Karpas-422 (cell line): Measurements from ENCODE around the gene GAS2L3. TPM values are rescaled to one million over a fixed set of nuclear protein-coding genes. Genes with fewer than 3 reads are reported as not detected.
"Not testable (repeated sequence)": the region's sequence is repeated elsewhere in the genome, so short reads cannot be mapped to it uniquely, and the experiment has no call there.

Experiments
- DNase-seq: peaks from one replicate; pipeline ENCODE4 v3.0.0-alpha.2; 2015
- H2AFZ ChIP-seq: fragments of 200-600 bp; sonication (generic); 2 replicates; pipeline ENCODE4 v1.6.1; 2014; ENCODE audit warnings: antibody characterized with exemption, low read length, mixed read lengths
- H3K27ac ChIP-seq: fragments of 200-600 bp; sonication (generic); 2 replicates; pipeline ENCODE4 v1.5.1; 2014; ENCODE audit warnings: mild to moderate bottlenecking, low read length, moderate library complexity
- H3K27me3 ChIP-seq: fragments of 200-600 bp; sonication (generic); 2 replicates; pipeline ENCODE4 v1.6.1; 2014; ENCODE audit warnings: low read length, mixed read lengths
- H3K36me3 ChIP-seq: fragments of 200-600 bp; sonication (generic); 2 replicates; pipeline ENCODE4 v1.6.1; 2014; ENCODE audit warnings: low read length, mixed read lengths; ENCODE audit not compliant: insufficient read depth
- H3K4me1 ChIP-seq: fragments of 200-600 bp; sonication (generic); 2 replicates; pipeline ENCODE4 v1.6.1; 2014; ENCODE audit warnings: mild to moderate bottlenecking, low read length, mixed read lengths
- H3K4me2 ChIP-seq: fragments of 200-600 bp; sonication (generic); 2 replicates; pipeline ENCODE4 v1.6.1; 2014; ENCODE audit warnings: low read length, low read depth, mild to moderate bottlenecking; ENCODE audit not compliant: poor library complexity, severe bottlenecking
- H3K4me3 ChIP-seq: fragments of 200-600 bp; sonication (generic); 2 replicates; pipeline ENCODE4 v1.5.1; 2014; ENCODE audit warnings: mild to moderate bottlenecking, antibody characterized with exemption, low read length, mixed read lengths
- H3K79me2 ChIP-seq: fragments of 200-600 bp; sonication (generic); 2 replicates; pipeline ENCODE4 v1.6.1; 2014; ENCODE audit warnings: mild to moderate bottlenecking, low read length, mixed read lengths
- H3K9ac ChIP-seq: fragments of 200-600 bp; sonication (generic); 2 replicates; pipeline ENCODE4 v1.6.0; 2014; ENCODE audit warnings: low read length
- H3K9me2 ChIP-seq: fragments of 200-600 bp; sonication (generic), shearing (Covaris generic); replicated peaks from 2 replicates; pipeline ENCODE4 v1.6.0; 2014; ENCODE audit warnings: mild to moderate bottlenecking, low read length, moderate library complexity; ENCODE audit not compliant: insufficient read depth
- H3K9me3 ChIP-seq: fragments of 300-700, 200-600 bp; sonication (generic); 2 replicates; pipeline ENCODE4 v1.6.1; 2014; ENCODE audit warnings: low read length, mixed read lengths
- H4K20me1 ChIP-seq: fragments of 200-600 bp; sonication (generic); 2 replicates; pipeline ENCODE4 v1.6.1; 2014; ENCODE audit warnings: mild to moderate bottlenecking, antibody characterized with exemption, low read length, low read depth; ENCODE audit not compliant: insufficient read depth
- total RNA-seq: library from RNA; depleted of rRNA; stranded (reverse); fragments of >200 nt; shearing (Covaris generic); gene quantifications from 2 replicates; pipeline ENCODE4 v1.2.3, GENCODE V29; 2014; ENCODE audit warnings: low replicate concordance

The GAS2L3 gene
- total RNA-seq, 1 experiment from 2014 or later = 5.7 TPM

- Histone ChIP-seq H3K36me3 (no peaks in the 10 kb centered on the region), H3K4me2 (no peak overlapping the region), H3K27ac (no peak overlapping the region), H3K27me3 (no peaks in the 10 kb centered on the region), H3K4me3 (no peak overlapping the region), H2AFZ (no peak overlapping the region), H3K9me2 (no peaks in the 10 kb centered on the region), H4K20me1 (no peaks in the 10 kb centered on the region), H3K4me1 (no peaks in the 10 kb centered on the region), H3K9ac (no peak overlapping the region), H3K9me3 (no peaks in the 10 kb centered on the region), H3K79me2 (no peaks in the 10 kb centered on the region)
- no peak for DNase-seq
These were observed 28.4 kb upstream of the GAS2L3 start for GRCh38 chr12:100545092-100545491.

- Histone ChIP-seq H3K27me3 (no peaks in the 10 kb centered on the region), H3K4me3 (no peak overlapping the region), H4K20me1 (no peaks in the 10 kb centered on the region), H3K36me3 (no peaks in the 10 kb centered on the region), H3K79me2 (no peaks in the 10 kb centered on the region), H3K9me3 (no peaks in the 10 kb centered on the region), H3K4me2 (no peak overlapping the region), H3K9me2 (no peaks in the 10 kb centered on the region), H3K27ac (no peak overlapping the region), H2AFZ (no peak overlapping the region), H3K4me1 (peaks cover 4% of the 10 kb centered on the region; the same call in 1 of the 2 replicates), H3K9ac (no peak overlapping the region)
- DNase-seq = no peak
These were observed 19.5 kb upstream of the GAS2L3 start for GRCh38 chr12:100553936-100554335.

- Histone ChIP-seq H3K9me2 (no peaks in the 10 kb centered on the region), H3K4me2 (no peak overlapping the region), H3K9ac (no peak overlapping the region), H3K9me3 (no peaks in the 10 kb centered on the region), H4K20me1 (no peaks in the 10 kb centered on the region), H3K79me2 (no peaks in the 10 kb centered on the region), H3K4me3 (no peak overlapping the region), H2AFZ (no peak overlapping the region), H3K4me1 (peaks cover 4% of the 10 kb centered on the region; the same call in 1 of the 2 replicates), H3K27ac (no peak overlapping the region), H3K27me3 (no peaks in the 10 kb centered on the region), H3K36me3 (no peaks in the 10 kb centered on the region)
- DNase-seq = peak; percentile 82
These were observed 18.8 kb upstream of the GAS2L3 start for GRCh38 chr12:100554608-100555077.

- no peaks in the 10 kb centered on the region for H3K9me2 ChIP-seq
- H3K27ac ChIP-seq = no peak overlapping the region
- no peak overlapping the region for H3K9ac ChIP-seq
- no peaks in the 10 kb centered on the region for H3K36me3 ChIP-seq
- no peak overlapping the region for H2AFZ ChIP-seq
- no peaks in the 10 kb centered on the region for H4K20me1 ChIP-seq
- H3K79me2 ChIP-seq = no peaks in the 10 kb centered on the region
- H3K4me2 ChIP-seq = no peak overlapping the region
- H3K4me3 ChIP-seq = no peak overlapping the region
- peaks cover 4% of the 10 kb centered on the region; the same call in 1 of the 2 replicates for H3K4me1 ChIP-seq
- H3K27me3 ChIP-seq = no peaks in the 10 kb centered on the region
- H3K9me3 ChIP-seq = no peaks in the 10 kb centered on the region
- no peak for DNase-seq
These were observed 17.8 kb upstream of the GAS2L3 start for GRCh38 chr12:100555722-100556121.

- no peaks in the 10 kb centered on the region for H3K36me3 ChIP-seq
- no peak overlapping the region for H3K27ac ChIP-seq
- H3K27me3 ChIP-seq = no peaks in the 10 kb centered on the region
- no peak overlapping the region for H2AFZ ChIP-seq
- no peak overlapping the region for H3K4me3 ChIP-seq
- no peaks in the 10 kb centered on the region for H3K79me2 ChIP-seq
- DNase-seq = no peak
- no peaks in the 10 kb centered on the region for H3K9me2 ChIP-seq
- H3K9ac ChIP-seq = no peak overlapping the region
- H3K9me3 ChIP-seq = no peaks in the 10 kb centered on the region
- H4K20me1 ChIP-seq = no peaks in the 10 kb centered on the region
- no peaks in the 10 kb centered on the region for H3K4me1 ChIP-seq
- H3K4me2 ChIP-seq = no peak overlapping the region
These were observed 16.1 kb upstream of the GAS2L3 start for GRCh38 chr12:100557357-100557756.

- H3K9me3 ChIP-seq, H4K20me1 ChIP-seq: not testable (repeated sequence)
These were observed 14.2 kb upstream of the GAS2L3 start for GRCh38 chr12:100559261-100559660.

GRCh38 chr12:100564090-100564489 is 9.4 kb upstream of the GAS2L3 start:
- H2AFZ ChIP-seq = no peak overlapping the region
- no peaks in the 10 kb centered on the region for H3K79me2 ChIP-seq
- no peaks in the 10 kb centered on the region for H3K36me3 ChIP-seq
- no peak overlapping the region for H3K4me2 ChIP-seq
- no peak overlapping the region for H3K4me3 ChIP-seq
- no peaks in the 10 kb centered on the region for H3K4me1 ChIP-seq
- H3K9ac ChIP-seq = no peak overlapping the region
- no peaks in the 10 kb centered on the region for H3K9me2 ChIP-seq
- H3K27ac ChIP-seq = no peak overlapping the region
- no peaks in the 10 kb centered on the region for H4K20me1 ChIP-seq
- H3K9me3 ChIP-seq = no peaks in the 10 kb centered on the region
- H3K27me3 ChIP-seq = no peaks in the 10 kb centered on the region
- DNase-seq = no peak

More at GRCh38 chr12:100559261-100559660, 14.2 kb upstream of the GAS2L3 start:
- not testable (repeated sequence) for H3K79me2 ChIP-seq, H3K4me3 ChIP-seq, H3K36me3 ChIP-seq, H2AFZ ChIP-seq, H3K27ac ChIP-seq, H3K4me1 ChIP-seq, H3K27me3 ChIP-seq, H3K4me2 ChIP-seq, H3K9me2 ChIP-seq, DNase-seq, H3K9ac ChIP-seq

- H3K36me3 ChIP-seq = no peaks in the 10 kb centered on the region
- H3K27me3 ChIP-seq = no peaks in the 10 kb centered on the region
- H3K9ac ChIP-seq = no peak overlapping the region
- no peak overlapping the region for H3K4me3 ChIP-seq
- no peaks in the 10 kb centered on the region for H3K79me2 ChIP-seq
- no peaks in the 10 kb centered on the region for H4K20me1 ChIP-seq
- no peak overlapping the region for H3K27ac ChIP-seq
- H3K9me3 ChIP-seq = no peaks in the 10 kb centered on the region
- no peak overlapping the region for H2AFZ ChIP-seq
- H3K4me2 ChIP-seq = no peak overlapping the region
- DNase-seq = no peak
- no peaks in the 10 kb centered on the region for H3K4me1 ChIP-seq
- no peaks in the 10 kb centered on the region for H3K9me2 ChIP-seq
These were observed 8.5 kb upstream of the GAS2L3 start for GRCh38 chr12:100564905-100565467.
